Gastrocnemius medialis (tissue), 4 donors: ENCODE results near the gene KRTAP12-1. TPM values are rescaled to one million over a fixed set of nuclear protein-coding genes. Genes with fewer than 3 reads are reported as not detected.
"Not testable (repeated sequence)": the region's sequence is repeated elsewhere in the genome, so short reads cannot be mapped to it uniquely, and the experiment has no call there.

Source experiments
- ATAC-seq, 2 donors: fragments of 150-250 bp; one replicate each; pipeline ENCODE4 v1.9.1; 2016
- DNase-seq, 2 donors: peaks; one replicate each; pipeline ENCODE4 v3.0.0-alpha.2; 2019
- H3K27ac ChIP-seq, 4 donors: fragments of 200-600 bp; sonication (generic); 1 replicate in 1 of 4; 2 replicates in 3 of 4; pipeline ENCODE4 v1.5.1; 2016 to 2018; ENCODE audit warnings: mild to moderate bottlenecking in 2 of 4, moderate library complexity in 1 of 4
- H3K27me3 ChIP-seq, 3 donors: fragments of 200-600 bp; sonication (generic) in 2 of 3; 1 replicate in 1 of 3; 2 replicates in 2 of 3; pipeline versions ENCODE4 v1.5.1 to v1.6.0; 2016 to 2019; ENCODE audit warnings: mild to moderate bottlenecking in 1 of 3, moderate library complexity in 1 of 3
- H3K36me3 ChIP-seq, 2 donors: fragments of 200-600 bp; sonication (generic) in 1 of 2; one replicate each; pipeline ENCODE4 v1.5.1; 2017 to 2018
- H3K4me1 ChIP-seq, 2 donors: fragments of 200-600 bp; sonication (generic) in 1 of 2; one replicate each; pipeline ENCODE4 v1.5.1; 2016 to 2017; ENCODE audit warnings: mild to moderate bottlenecking in 2 of 2
- H3K4me3 ChIP-seq, 4 donors: fragments of 200-600 bp; sonication (generic) in 3 of 4; 1 replicate in 1 of 4; 2 replicates in 3 of 4; pipeline ENCODE4 v1.5.1; 2016 to 2019; ENCODE audit warnings: mild to moderate bottlenecking in 2 of 4
- H3K9me3 ChIP-seq, 3 donors: fragments of 200-600 bp; sonication (generic) in 2 of 3; 1 replicate in 1 of 3; 2 replicates in 2 of 3; pipeline ENCODE4 v1.5.1; 2016 to 2019
- CTCF ChIP-seq, 5 experiments: fragments of 450-650 bp in 3 of 5; fragments of 200-600 bp in 2 of 5; sonication (generic) in 2 of 5; IDR thresholded peaks in 4 of 5; conservative IDR thresholded peaks in 1 of 5; 1 replicate in 4 of 5; 2 replicates in 1 of 5; pipeline ENCODE4 v1.5.1; 2016 to 2019; ENCODE audit warnings: antibody characterized with exemption in 5 of 5, mild to moderate bottlenecking in 3 of 5, moderate library complexity in 3 of 5
- POLR2A ChIP-seq, 2 donors: fragments of 450-650 bp; IDR thresholded peaks; one replicate each; pipeline ENCODE4 v1.6.1; 2017; ENCODE audit warnings: antibody characterized with exemption in 2 of 2, mild to moderate bottlenecking in 2 of 2, moderate library complexity in 2 of 2
- in situ Hi-C, 4 donors: fragments of 200-750 bp; cut with MboI; loops; one replicate each; pipeline versions ENCODE4 v1.15.0 to v1.8.0; 2017; ENCODE audit warnings: low sequenced_read_pairs in 4 of 4
- intact Hi-C: fragments of 100-400 bp; cut with DNase I; formaldehyde crosslinking; loops from one replicate; pipeline ENCODE4 v1.15.1; 2023; ENCODE audit warnings: low total_unique reads
- total RNA-seq, 4 donors: library from RNA; depleted of rRNA; stranded (reverse); fragments of >200 nt; gene quantifications; one replicate each; pipeline versions ENCODE4 v1.1.0 to v1.2.3, GENCODE V29; 2016

The KRTAP12-1 gene
- total RNA-seq, 4 donors from 2014 or later: not detected

- H3K4me3 ChIP-seq: no peak overlapping the region
- no peak for DNase-seq
- H3K36me3 ChIP-seq: no peaks in the 10 kb centered on the region
- in situ Hi-C loops: no loop called here
- no peak overlapping the region for H3K27ac ChIP-seq
- TF ChIP-seq POLR2A (IDR thresholded peaks at IDR 0.05) (no peak), CTCF (IDR thresholded peaks at IDR 0.05 in 4 of 5, conservative IDR thresholded peaks at IDR 0.05 in 1 of 5) (no peak)
- no peaks in the 10 kb centered on the region for H3K9me3 ChIP-seq
- no peaks in the 10 kb centered on the region for H3K4me1 ChIP-seq
- peaks cover 0 to 3% (median 0%) of the 10 kb centered on the region in 3 donors for H3K27me3 ChIP-seq
- intact Hi-C loops: no loop called here
- ATAC-seq: no peak
These were observed 14.4 kb downstream of the KRTAP12-1 start for GRCh38 chr21:44667612-44668011.

DNA sequence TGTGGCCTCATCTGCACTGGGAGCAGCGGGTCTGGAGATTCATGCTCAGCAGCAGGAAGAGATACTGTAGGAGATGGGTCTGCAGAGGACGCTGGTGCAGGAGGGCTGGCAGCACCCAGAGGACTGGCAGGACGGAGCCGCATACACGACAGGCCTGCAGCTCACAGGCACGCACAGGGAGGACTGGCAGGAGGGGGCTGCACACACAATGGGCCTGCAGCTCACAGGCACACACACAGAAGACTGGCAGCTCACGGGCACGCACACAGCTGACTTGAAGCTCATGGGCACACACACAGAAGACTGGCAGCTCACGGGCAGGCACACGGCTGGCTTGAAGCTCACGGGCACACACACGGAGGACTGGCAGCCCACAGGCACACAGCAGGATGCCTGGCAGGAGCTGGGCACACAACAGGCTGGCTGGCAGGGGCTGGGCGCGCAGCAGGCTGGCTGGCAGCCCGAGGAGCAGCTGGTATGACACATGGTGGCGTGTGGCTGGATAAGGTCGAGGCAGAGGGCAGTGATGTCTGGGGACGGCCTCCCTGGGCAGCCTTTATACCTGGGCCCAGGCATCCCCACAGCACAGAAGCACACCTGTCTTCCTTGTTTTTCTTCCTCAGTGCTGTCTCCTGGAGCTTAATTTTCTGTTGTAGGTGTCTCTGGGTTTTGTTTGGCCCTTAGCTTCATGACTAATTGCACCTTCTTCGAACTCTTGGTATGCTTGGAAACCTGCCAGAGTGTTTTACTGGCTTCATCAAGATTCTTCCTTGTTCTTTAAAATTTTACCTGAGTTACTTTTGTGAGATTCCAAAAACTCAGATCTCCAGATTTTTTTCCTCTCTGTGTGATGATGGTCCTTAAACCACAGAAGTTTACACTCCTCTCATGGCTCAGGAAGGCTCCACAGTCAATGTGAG, 15.3 kb downstream of the KRTAP12-1 start, which contains the start of gene KRTAP12-2:
Gene KRTAP12-2 (minus strand): TSS at position 527 of the 920 bp plus-strand sequence. CDS start 41 bp downstream, at position 486.
- no peak for ATAC-seq
- in situ Hi-C loops: no loop called here
- intact Hi-C loops: no loop called here

DNA sequence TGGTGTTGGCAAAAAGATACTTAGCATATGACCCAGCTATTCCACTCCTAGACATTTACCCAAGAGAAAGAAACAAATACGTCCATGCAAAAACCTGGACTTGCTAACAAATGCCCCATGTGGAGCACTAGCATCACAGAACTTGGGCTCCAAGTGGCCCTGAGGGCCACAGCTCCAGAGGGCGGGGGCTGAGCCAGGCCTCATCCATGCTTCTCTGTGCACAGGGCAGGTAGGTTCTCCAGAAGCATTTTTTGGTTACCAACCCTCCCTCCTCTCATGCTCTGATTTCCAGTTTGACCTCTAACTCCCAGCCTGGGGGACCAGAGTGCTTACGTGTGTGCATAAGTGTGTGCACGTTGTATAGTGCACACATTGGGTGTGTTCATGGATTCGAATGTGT, 17.3 kb downstream of the KRTAP12-1 start:
- TF ChIP-seq CTCF (IDR thresholded peaks at IDR 0.05 in 4 of 5, conservative IDR thresholded peaks at IDR 0.05 in 1 of 5): no peak
- TF ChIP-seq POLR2A (IDR thresholded peaks at IDR 0.05): no peak
- Histone ChIP-seq H3K36me3 (no peaks in the 10 kb centered on the region), H3K9me3 (no peaks in the 10 kb centered on the region), H3K27ac (no peak overlapping the region), H3K4me3 (no peak overlapping the region), H3K27me3 (peaks cover 0 to 3% (median 0%) of the 10 kb centered on the region in 3 donors), H3K4me1 (no peaks in the 10 kb centered on the region)
- no peak for ATAC-seq
- no peak for DNase-seq
- intact Hi-C loops: no loop called here
- in situ Hi-C loops: no loop called here

More for the DNA sequence above, 15.3 kb downstream of the KRTAP12-1 start, which contains the start of gene KRTAP12-2:
- Histone ChIP-seq H3K36me3 (no peaks in the 10 kb centered on the region), H3K27me3 (peaks cover 0 to 3% (median 0%) of the 10 kb centered on the region in 3 donors), H3K4me1 (no peaks in the 10 kb centered on the region), H3K4me3 (no peak within 1 kb of the TSS), H3K9me3 (no peaks in the 10 kb centered on the region), H3K27ac (no peak within 1 kb of the TSS)
- no peak for DNase-seq
- TF ChIP-seq CTCF (IDR thresholded peaks at IDR 0.05 in 4 of 5, conservative IDR thresholded peaks at IDR 0.05 in 1 of 5) (no peak), POLR2A (IDR thresholded peaks at IDR 0.05) (no peak)

- H3K9me3 ChIP-seq, H3K27me3 ChIP-seq, DNase-seq, intact Hi-C loops, in situ Hi-C loops, ATAC-seq, H3K4me1 ChIP-seq, H3K27ac ChIP-seq, H3K36me3 ChIP-seq, H3K4me3 ChIP-seq: not testable (repeated sequence)
These were observed 20.4 kb downstream of the KRTAP12-1 start for GRCh38 chr21:44661567-44661966.

DNA sequence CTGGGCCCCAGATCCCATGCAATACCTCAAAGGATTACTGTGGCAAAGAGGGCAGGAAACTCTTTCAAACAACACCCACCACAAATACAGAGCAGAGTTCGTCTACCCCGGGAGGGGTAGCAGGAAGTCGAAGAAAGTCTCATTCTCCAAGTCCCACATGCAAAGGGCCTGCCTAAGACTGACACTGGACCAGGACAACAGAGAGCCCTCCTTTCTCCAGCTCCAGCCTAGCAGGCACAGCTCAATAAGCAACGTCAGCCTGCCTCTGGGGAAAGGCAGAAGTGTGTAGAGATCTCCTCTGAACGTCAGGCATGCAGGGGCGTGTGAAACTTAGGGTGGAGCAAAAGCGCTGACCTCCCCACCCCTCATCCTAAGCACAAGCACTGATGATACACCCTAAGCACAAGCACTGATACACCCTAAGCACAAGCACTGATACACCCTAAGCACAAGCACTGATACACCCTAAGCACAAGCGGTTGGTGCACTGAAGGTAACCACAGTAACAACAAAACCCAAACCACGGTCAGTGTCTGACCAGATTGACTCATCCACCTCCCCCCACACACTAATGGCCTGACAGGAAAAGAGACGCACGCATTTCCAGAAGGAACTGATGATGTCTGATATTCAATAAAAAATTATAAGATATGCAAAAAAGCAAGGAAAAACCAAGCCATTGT, 22.9 kb downstream of the KRTAP12-1 start:
- ATAC-seq: no peak
- in situ Hi-C loops: no loop called here
- no peak overlapping the region for H3K27ac ChIP-seq

More for the DNA sequence above, 22.9 kb downstream of the KRTAP12-1 start:
- no peaks in the 10 kb centered on the region for H3K4me1 ChIP-seq
- no peaks in the 10 kb centered on the region for H3K9me3 ChIP-seq
- no peak for DNase-seq
- intact Hi-C loops: no loop called here
- peaks cover 0 to 8% (median 4%) of the 10 kb centered on the region in 3 donors for H3K27me3 ChIP-seq
- no peak overlapping the region for H3K4me3 ChIP-seq
- H3K36me3 ChIP-seq: no peaks in the 10 kb centered on the region
- TF ChIP-seq CTCF (IDR thresholded peaks at IDR 0.05 in 4 of 5, conservative IDR thresholded peaks at IDR 0.05 in 1 of 5) (no peak), POLR2A (IDR thresholded peaks at IDR 0.05) (no peak)
